Suprapubic skin (tissue), 4 donors: Measurements from ENCODE around the gene QPCT. TPM values are rescaled to one million over a fixed set of nuclear protein-coding genes. Genes with fewer than 3 reads are reported as not detected.
"Not testable (repeated sequence)": the region's sequence is repeated elsewhere in the genome, so short reads cannot be mapped to it uniquely, and the experiment has no call there.

Experiments
- DNase-seq, 2 donors: peaks; one replicate each; pipeline ENCODE4 v3.0.0-alpha.2; 2019; ENCODE audit warnings: low spot score in 2 of 2
- H3K27ac ChIP-seq: fragments of 200-600 bp; sonication (generic); one replicate; pipeline ENCODE4 v1.5.1; 2019
- H3K27me3 ChIP-seq: fragments of 200-600 bp; sonication (generic); one replicate; pipeline ENCODE4 v1.5.1; 2019
- H3K36me3 ChIP-seq: fragments of 200-600 bp; sonication (generic); one replicate; pipeline ENCODE4 v1.5.1; 2019
- H3K4me1 ChIP-seq: fragments of 200-600 bp; sonication (generic); one replicate; pipeline ENCODE4 v1.5.1; 2019
- H3K4me3 ChIP-seq: fragments of 200-600 bp; sonication (generic); one replicate; pipeline ENCODE4 v1.5.1; 2019; ENCODE audit warnings: mild to moderate bottlenecking
- H3K9me3 ChIP-seq: fragments of 200-600 bp; sonication (generic); one replicate; pipeline ENCODE4 v1.5.1; 2019
- CTCF ChIP-seq, 2 donors: fragments of 200-600 bp in 1 of 2; fragments of 450-650 bp in 1 of 2; sonication (generic) in 1 of 2; IDR thresholded peaks; one replicate each; pipeline ENCODE4 v1.5.1; 2016 to 2019; ENCODE audit warnings: antibody characterized with exemption in 2 of 2, mild to moderate bottlenecking in 1 of 2, moderate library complexity in 1 of 2
- EP300 ChIP-seq: sonication (generic); formaldehyde crosslinking; IDR thresholded peaks from one replicate; pipeline ENCODE4 v1.6.1; 2017; ENCODE audit warnings: antibody characterized with exemption
- POLR2A ChIP-seq, 2 donors: fragments of 450-650 bp; IDR thresholded peaks; one replicate each; pipeline ENCODE4 v1.6.1; 2017; ENCODE audit warnings: antibody characterized with exemption in 2 of 2, mild to moderate bottlenecking in 2 of 2, moderate library complexity in 2 of 2
- POLR2AphosphoS5 ChIP-seq, 3 donors: sonication (generic); formaldehyde crosslinking; IDR thresholded peaks; one replicate each; pipeline ENCODE4 v1.6.1; 2017; ENCODE audit warnings: antibody characterized with exemption in 3 of 3
- WGBS: methylation state at CpG from one replicate; pipeline ENCODE4 v1.1.5; 2018; 5-methylcytosine and 5-hydroxymethylcytosine counted together
- total RNA-seq, 4 donors: library from RNA; depleted of rRNA; stranded (reverse); fragments of >200 nt; gene quantifications; one replicate each; pipeline ENCODE4 v1.1.0, GENCODE V29; 2016

QPCT gene
- 10 to 100 TPM; 20.7 to 75.5 (median 47.6) TPM for total RNA-seq

- H3K9me3 ChIP-seq, result no peaks in the 10 kb centered on the region
- 6% methylated on average over 30 of the region's 73 CpGs for WGBS
- H3K36me3 ChIP-seq, result no peaks in the 10 kb centered on the region
- peaks cover 35% of the 10 kb centered on the region for H3K4me1 ChIP-seq
- H3K4me3 ChIP-seq, result peak within 1 kb of the TSS; percentile 73
- no peaks in the 10 kb centered on the region for H3K27me3 ChIP-seq
- H3K27ac ChIP-seq, result peak within 1 kb of the TSS; percentile 91
- TF ChIP-seq EP300, result no peak
- TF ChIP-seq POLR2A (IDR thresholded peaks at IDR 0.05), result peak in 1 of 2 donors; percentile 45
- DNase-seq, result peak; percentile 81 to 89
Measured at GRCh38 chr2:37344453-37345361, at the start of gene QPCT. QPCT (plus strand) TSS chr2:37344630; CDS start chr2:37344732, 102 bp downstream.

- H3K27me3 ChIP-seq, H3K27ac ChIP-seq, DNase-seq, H3K4me3 ChIP-seq, H3K9me3 ChIP-seq, H3K4me1 ChIP-seq: not testable (repeated sequence)
- H3K36me3 ChIP-seq, result peaks cover 10% of the 10 kb centered on the region
- whole genome bisulfite sequencing, result 86% methylated on average over 2 of the region's 2 CpGs
Measured at GRCh38 chr2:37294858-37295257, 49.6 kb upstream of the QPCT start.

DNA sequence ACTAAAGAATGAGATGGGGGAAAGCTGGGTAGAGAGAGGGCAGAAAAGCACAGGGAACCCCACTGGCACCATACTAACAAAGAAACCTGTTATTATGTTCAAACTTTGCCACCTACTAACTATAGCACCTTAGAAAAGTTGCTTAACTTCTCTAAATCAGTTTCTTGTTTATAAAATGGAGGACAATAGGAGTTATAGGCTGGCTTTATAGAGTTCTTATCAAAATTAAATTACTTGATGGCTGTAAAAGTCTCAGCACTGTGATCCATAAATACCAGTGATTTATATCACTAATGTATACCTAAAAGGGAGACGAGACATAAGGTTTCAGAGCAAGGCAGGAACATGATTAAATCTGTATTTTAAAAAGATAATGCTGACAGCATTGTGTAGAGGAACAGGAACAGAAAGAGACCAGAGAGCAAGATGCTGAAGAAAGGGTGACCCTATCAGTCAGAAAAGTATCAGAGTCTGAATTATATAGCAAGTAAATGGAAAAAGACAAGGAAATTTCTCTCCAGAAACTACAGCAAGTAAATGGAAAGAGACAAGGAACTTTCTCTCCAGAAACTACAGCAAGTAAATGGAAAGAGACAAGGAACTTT is 48.9 kb upstream of the QPCT start:
- Histone ChIP-seq H3K4me1 (no peaks in the 10 kb centered on the region), H3K9me3 (no peaks in the 10 kb centered on the region), H3K27me3 (no peaks in the 10 kb centered on the region), H3K27ac (no peak overlapping the region), H3K36me3 (peaks cover 4% of the 10 kb centered on the region), H3K4me3 (no peak overlapping the region)
- WGBS, result 76% methylated on average over 1 of the region's 1 CpG
- DNase-seq, result no peak
- TF ChIP-seq POLR2A (IDR thresholded peaks at IDR 0.05) (no peak), POLR2AphosphoS5 (IDR thresholded peaks at IDR 0.05) (no peak), EP300 (no peak), CTCF (IDR thresholded peaks at IDR 0.05) (no peak)

DNA sequence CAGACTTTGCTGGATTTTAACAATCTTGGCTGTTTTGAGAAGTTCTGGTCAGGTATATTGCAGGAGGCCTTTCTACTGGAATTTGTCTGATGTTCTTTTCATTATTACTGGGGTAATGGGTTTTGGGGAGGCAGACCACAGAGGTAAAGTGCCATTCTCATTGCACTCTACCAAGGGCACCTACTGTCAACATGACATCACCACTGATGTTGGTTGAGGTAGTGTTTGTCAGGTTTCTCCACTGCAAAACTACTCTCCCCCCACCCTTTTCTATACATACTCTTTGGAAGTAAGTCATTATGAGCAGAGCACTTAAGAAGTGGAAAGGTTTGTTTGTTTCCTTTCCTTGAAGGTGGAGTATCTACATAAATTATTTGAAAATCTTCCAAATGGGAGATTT is 46.8 kb upstream of the QPCT start:
- TF ChIP-seq POLR2AphosphoS5 (IDR thresholded peaks at IDR 0.05), result no peak
- no peak for TF ChIP-seq CTCF (IDR thresholded peaks at IDR 0.05)
- no peak for TF ChIP-seq POLR2A (IDR thresholded peaks at IDR 0.05)
- H3K27ac ChIP-seq, result no peak overlapping the region
- no peaks in the 10 kb centered on the region for H3K36me3 ChIP-seq
- H3K27me3 ChIP-seq, result no peaks in the 10 kb centered on the region
- H3K4me1 ChIP-seq, result peaks cover 9% of the 10 kb centered on the region
- no peak overlapping the region for H3K4me3 ChIP-seq
- H3K9me3 ChIP-seq, result no peaks in the 10 kb centered on the region
- no peak for DNase-seq

GRCh38 chr2:37300146-37300545 is 44.3 kb upstream of the QPCT start:
- Histone ChIP-seq H3K9me3 (no peaks in the 10 kb centered on the region), H3K4me3 (no peak overlapping the region), H3K4me1 (peaks cover 10% of the 10 kb centered on the region), H3K27ac (no peak overlapping the region), H3K36me3 (no peaks in the 10 kb centered on the region), H3K27me3 (no peaks in the 10 kb centered on the region)
- DNase-seq, result no peak
- TF ChIP-seq EP300 (no peak), POLR2A (IDR thresholded peaks at IDR 0.05) (no peak), POLR2AphosphoS5 (IDR thresholded peaks at IDR 0.05) (no peak), CTCF (IDR thresholded peaks at IDR 0.05) (no peak)

GRCh38 chr2:37300578-37300977 is 43.9 kb upstream of the QPCT start:
- Histone ChIP-seq H3K4me3 (no peak overlapping the region), H3K27me3 (no peaks in the 10 kb centered on the region), H3K27ac (no peak overlapping the region), H3K4me1 (peaks cover 14% of the 10 kb centered on the region), H3K9me3 (no peaks in the 10 kb centered on the region), H3K36me3 (no peaks in the 10 kb centered on the region)
- 89% methylated on average over 4 of the region's 4 CpGs for WGBS
- no peak for TF ChIP-seq EP300
- TF ChIP-seq POLR2AphosphoS5 (IDR thresholded peaks at IDR 0.05), result no peak
- TF ChIP-seq POLR2A (IDR thresholded peaks at IDR 0.05), result no peak
- TF ChIP-seq CTCF (IDR thresholded peaks at IDR 0.05), result no peak
- DNase-seq, result no peak
